CD14-positive monocyte (primary cell): ENCODE measurements around the gene GTF3C1. TPM values are rescaled to one million over a fixed set of nuclear protein-coding genes. Genes with fewer than 3 reads are reported as not detected.

Source experiments
- DNase-seq, 3 donors: peaks; one replicate each; pipeline ENCODE4 v3.0.0-alpha.2; 2011 to 2022
- H2AFZ ChIP-seq: 2 replicates; pipeline ENCODE4 v1.6.0; 2012; ENCODE audit warnings: mild to moderate bottlenecking, low read depth, low read length, inconsistent platforms; ENCODE audit not compliant: insufficient read depth, poor library complexity, severe bottlenecking
- H3K27ac ChIP-seq, 2 donors: 1 replicate in 1 of 2; 2 replicates in 1 of 2; pipeline ENCODE4 v1.5.1; 2012 to 2013; ENCODE audit warnings: low read length in 2 of 2, control low read depth in 1 of 2, inconsistent platforms in 1 of 2, low read depth in 1 of 2, mild to moderate bottlenecking in 1 of 2
- H3K27me3 ChIP-seq, 2 donors: one replicate each; pipeline versions ENCODE4 v1.6.0 to v1.6.1; 2011 to 2013; ENCODE audit warnings: low read length in 2 of 2; ENCODE audit not compliant: control insufficient read depth in 2 of 2, insufficient read depth in 2 of 2
- H3K36me3 ChIP-seq, 2 donors: replicated peaks in 1 of 2; 1 replicate in 1 of 2; 2 replicates in 1 of 2; pipeline versions ENCODE4 v1.5.1 to v1.6.1; 2012 to 2013; ENCODE audit warnings: low read length in 2 of 2, control low read depth in 1 of 2, inconsistent platforms in 1 of 2, mild to moderate bottlenecking in 1 of 2; ENCODE audit not compliant: insufficient read depth in 2 of 2, control insufficient read depth in 1 of 2
- H3K4me1 ChIP-seq, 2 donors: 1 replicate in 1 of 2; 2 replicates in 1 of 2; pipeline versions ENCODE4 v1.5.1 to v1.6.1; 2012 to 2013; ENCODE audit warnings: low read length in 2 of 2, control low read depth in 1 of 2, inconsistent platforms in 1 of 2, mild to moderate bottlenecking in 1 of 2, moderate library complexity in 1 of 2; ENCODE audit not compliant: insufficient read depth in 2 of 2, control insufficient read depth in 1 of 2
- H3K4me2 ChIP-seq: replicated peaks from 2 replicates; pipeline ENCODE3; 2012; ENCODE audit warnings: low read length, moderate library complexity, mild to moderate bottlenecking; ENCODE audit not compliant: poor library complexity, severe bottlenecking; ENCODE audit errors: extremely low read depth
- H3K4me3 ChIP-seq, 3 experiments: fragments of 200-600 bp in 1 of 3; sonication (generic) in 1 of 3; replicated peaks in 1 of 3; 1 replicate in 2 of 3; 2 replicates in 1 of 3; pipeline ENCODE4 v1.5.1; 2011 to 2013; ENCODE audit warnings: low read length in 3 of 3, mild to moderate bottlenecking in 3 of 3, control low read depth in 2 of 3, low read depth in 2 of 3, inconsistent platforms in 1 of 3, moderate library complexity in 1 of 3
- H3K79me2 ChIP-seq: 2 replicates; pipeline ENCODE4 v1.6.0; 2012; ENCODE audit warnings: mild to moderate bottlenecking, control low read depth, inconsistent platforms, low read length, moderate library complexity; ENCODE audit not compliant: insufficient read depth
- H3K9ac ChIP-seq: 2 replicates; pipeline ENCODE4 v1.6.0; 2017; ENCODE audit warnings: low read length, mild to moderate bottlenecking; ENCODE audit not compliant: insufficient read depth, poor library complexity, severe bottlenecking
- H3K9me3 ChIP-seq, 2 donors: replicated peaks in 1 of 2; 1 replicate in 1 of 2; 2 replicates in 1 of 2; pipeline versions ENCODE4 v1.5.1 to v1.6.1; 2012 to 2013; ENCODE audit warnings: low read length in 2 of 2, control low read depth in 1 of 2; ENCODE audit not compliant: control insufficient read depth in 1 of 2, insufficient read depth in 1 of 2
- H4K20me1 ChIP-seq: 2 replicates; pipeline ENCODE4 v1.6.0; 2012; ENCODE audit warnings: mild to moderate bottlenecking, low read length, control low read depth, moderate library complexity; ENCODE audit not compliant: insufficient read depth
- H3K27ac Mint-ChIP-seq, 7 donors: one replicate each; pipeline ENCODE4 v1.8.0; 2020; ENCODE audit warnings: mild to moderate bottlenecking in 7 of 7, mixed read lengths in 7 of 7, moderate library complexity in 6 of 7, inconsistent platforms in 2 of 7
- H3K27me3 Mint-ChIP-seq, 3 donors: one replicate each; pipeline ENCODE4 v1.8.0; 2021 to 2022; ENCODE audit warnings: low read depth in 3 of 3, mild to moderate bottlenecking in 3 of 3, mixed read lengths in 3 of 3, moderate library complexity in 3 of 3, inconsistent platforms in 1 of 3
- H3K36me3 Mint-ChIP-seq, 2 donors: one replicate each; pipeline ENCODE4 v1.8.0; 2020; ENCODE audit warnings: mixed read lengths in 2 of 2, inconsistent platforms in 1 of 2, mild to moderate bottlenecking in 1 of 2
- H3K4me1 Mint-ChIP-seq: one replicate; pipeline ENCODE4 v1.8.0; 2020; ENCODE audit warnings: mild to moderate bottlenecking, mixed read lengths
- H3K4me3 Mint-ChIP-seq, 2 donors: one replicate each; pipeline ENCODE4 v1.8.0; 2020; ENCODE audit warnings: mild to moderate bottlenecking in 2 of 2, mixed read lengths in 2 of 2, moderate library complexity in 1 of 2
- H3K9me3 Mint-ChIP-seq, 7 donors: one replicate each; pipeline ENCODE4 v1.8.0; 2020 to 2022; ENCODE audit warnings: mixed read lengths in 7 of 7, mild to moderate bottlenecking in 6 of 7, moderate library complexity in 6 of 7, inconsistent platforms in 2 of 7
- WGBS: methylation state at CpG from one replicate; pipeline ENCODE4 v1.1.5; 2013; ENCODE audit warnings: missing lambda C conversion rate; ENCODE audit not compliant: insufficient coverage; 5-methylcytosine and 5-hydroxymethylcytosine counted together
- intact Hi-C, 2 donors: fragments of 100-400 bp; cut with micrococcal nuclease; formaldehyde crosslinking; loops; one replicate each; pipeline versions ENCODE4 v1.15.0 to v1.15.1; 2023
- polyA plus RNA-seq, 3 donors: library from polyadenylated mRNA; depleted of rRNA in 1 of 3; unstranded in 2 of 3; stranded (reverse) in 1 of 3; fragments of 300-500 nt in 2 of 3; fragments of >200 nt in 1 of 3; fragmentation: Illumina TruSeq in 2 of 3; gene quantifications; 1 replicate in 2 of 3; 2 replicates in 1 of 3; pipeline ENCODE4 v1.2.3, GENCODE V29; 2012 to 2021
- TF ChIP-seq, protein P1 (sequence below): fragments of 200-600 bp; IDR thresholded peaks from one replicate; pipeline ENCODE4 v1.8.0; 2022; ENCODE audit warnings: antibody characterized with exemption, mild to moderate bottlenecking

The GTF3C1 gene
- polyA plus RNA-seq, 3 donors: 7.0 to 22.0 (median 12.8) TPM

DNA sequence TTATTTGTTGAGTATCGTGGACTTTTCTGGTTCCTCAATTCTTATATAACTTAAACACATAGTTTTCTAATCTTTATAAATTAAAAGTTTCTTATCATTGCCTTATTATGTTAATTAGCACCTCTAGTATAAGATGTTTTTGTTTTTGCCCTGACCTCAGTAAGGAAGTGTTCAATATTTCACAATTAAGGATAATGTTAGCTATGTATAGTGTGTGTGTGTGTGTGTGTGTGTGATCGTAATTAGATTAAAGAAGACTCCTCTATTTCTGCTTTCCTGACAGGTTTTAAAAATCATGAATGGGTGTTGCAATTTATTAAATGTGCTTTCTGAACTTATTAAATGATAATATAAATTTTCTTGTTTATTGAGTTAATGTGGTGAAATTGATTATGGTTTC lies 135.8 kb downstream of the GTF3C1 start:
- Histone ChIP-seq H3K4me1 (peaks cover 21 to 52% of the 10 kb centered on the region in 2 donors), H3K9me3 (peaks cover 0 to 2% of the 10 kb centered on the region in 2 donors), H3K36me3 (no peaks in the 10 kb centered on the region), H3K27ac (no peak overlapping the region), H3K4me2 (no peak overlapping the region), H3K4me3 (no peak overlapping the region), H3K27me3 (no peaks in the 10 kb centered on the region), H2AFZ (no peak overlapping the region), H4K20me1 (no peaks in the 10 kb centered on the region), H3K79me2 (no peaks in the 10 kb centered on the region), H3K9ac (no peak overlapping the region)
- no CpG with 5 or more reads among the region's 2 CpGs for WGBS
- no peak overlapping the region for H3K4me3 Mint-ChIP-seq
- TF ChIP-seq, protein P1, sequence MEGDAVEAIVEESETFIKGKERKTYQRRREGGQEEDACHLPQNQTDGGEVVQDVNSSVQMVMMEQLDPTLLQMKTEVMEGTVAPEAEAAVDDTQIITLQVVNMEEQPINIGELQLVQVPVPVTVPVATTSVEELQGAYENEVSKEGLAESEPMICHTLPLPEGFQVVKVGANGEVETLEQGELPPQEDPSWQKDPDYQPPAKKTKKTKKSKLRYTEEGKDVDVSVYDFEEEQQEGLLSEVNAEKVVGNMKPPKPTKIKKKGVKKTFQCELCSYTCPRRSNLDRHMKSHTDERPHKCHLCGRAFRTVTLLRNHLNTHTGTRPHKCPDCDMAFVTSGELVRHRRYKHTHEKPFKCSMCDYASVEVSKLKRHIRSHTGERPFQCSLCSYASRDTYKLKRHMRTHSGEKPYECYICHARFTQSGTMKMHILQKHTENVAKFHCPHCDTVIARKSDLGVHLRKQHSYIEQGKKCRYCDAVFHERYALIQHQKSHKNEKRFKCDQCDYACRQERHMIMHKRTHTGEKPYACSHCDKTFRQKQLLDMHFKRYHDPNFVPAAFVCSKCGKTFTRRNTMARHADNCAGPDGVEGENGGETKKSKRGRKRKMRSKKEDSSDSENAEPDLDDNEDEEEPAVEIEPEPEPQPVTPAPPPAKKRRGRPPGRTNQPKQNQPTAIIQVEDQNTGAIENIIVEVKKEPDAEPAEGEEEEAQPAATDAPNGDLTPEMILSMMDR: no peak
- H3K27ac Mint-ChIP-seq: peak overlapping the region in 2 of 7 donors; percentile 22 to 31
- peaks cover under 1 to 6% (median 2%) of the 10 kb centered on the region in 7 donors for H3K9me3 Mint-ChIP-seq
- H3K4me1 Mint-ChIP-seq: peaks cover 35% of the 10 kb centered on the region
- peaks cover 0 to 2% (median 0%) of the 10 kb centered on the region in 3 donors for H3K27me3 Mint-ChIP-seq
- no peak for DNase-seq
- H3K36me3 Mint-ChIP-seq: peaks cover 0 to 6% of the 10 kb centered on the region in 2 donors
- intact Hi-C loops: loop anchor here in 1 of 2 donors (2.0 kb wide), 1 partner anchor 13 kb away; no protein-coding TSS in a partner anchor

DNA sequence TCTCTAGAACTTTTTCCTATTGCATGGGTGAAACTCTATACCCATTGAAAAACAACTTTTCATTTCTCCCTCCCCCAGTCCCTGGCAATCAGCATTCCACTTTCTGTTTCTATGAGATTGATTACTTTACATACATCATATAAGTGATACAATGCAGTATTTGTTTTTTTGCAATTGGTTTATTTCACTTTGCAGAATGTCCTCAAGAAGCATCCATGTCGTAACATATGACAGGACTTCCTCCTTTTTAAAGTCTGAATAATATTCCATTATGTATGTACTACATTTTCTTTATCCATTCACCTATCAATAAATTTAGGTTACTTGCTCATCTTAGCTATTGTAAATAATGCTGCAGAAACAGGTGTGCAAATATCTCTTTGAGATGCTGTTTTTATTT lies 139.0 kb downstream of the GTF3C1 start:
- intact Hi-C loops: no loop called here
- TF ChIP-seq, protein P1: no peak
- Histone ChIP-seq H4K20me1 (no peaks in the 10 kb centered on the region), H3K27ac (peak overlapping the region in 1 of 2 donors; percentile 22), H3K79me2 (no peaks in the 10 kb centered on the region), H3K4me2 (peak overlapping the region; percentile 25), H2AFZ (no peak overlapping the region), H3K4me1 (peaks cover 30 to 63% of the 10 kb centered on the region in 2 donors), H3K36me3 (no peaks in the 10 kb centered on the region), H3K9ac (no peak overlapping the region), H3K27me3 (no peaks in the 10 kb centered on the region), H3K4me3 (no peak overlapping the region), H3K9me3 (no peaks in the 10 kb centered on the region)
- H3K4me3 Mint-ChIP-seq: no peak overlapping the region
- WGBS: no CpG with 5 or more reads among the region's 1 CpG
- peaks cover 55% of the 10 kb centered on the region for H3K4me1 Mint-ChIP-seq
- H3K27ac Mint-ChIP-seq: peak overlapping the region in 1 of 7 donors; percentile 22
- peaks cover 0 to 8% (median 0%) of the 10 kb centered on the region in 7 donors for H3K9me3 Mint-ChIP-seq
- peaks cover 0 to 5% (median 2%) of the 10 kb centered on the region in 3 donors for H3K27me3 Mint-ChIP-seq
- peak in 2 of 3 donors; percentile 50 to 55 for DNase-seq
- peaks cover 1 to 2% of the 10 kb centered on the region in 2 donors for H3K36me3 Mint-ChIP-seq

Other genes starting within 250 kb of the GTF3C1 start
- 10 to 100 TPM; 25.1 to 80.4 (median 35.6) TPM for gene IL4R, start 235.9 kb downstream of the GTF3C1 start, polyA plus RNA-seq
- gene IL21R, start 147.7 kb downstream of the GTF3C1 start, polyA plus RNA-seq: 1 to 10 TPM; 1.0 to 1.7 (median 1.4) TPM
- 10 to 100 TPM in 1 of 3 donors, 1 to 10 TPM in 2; 2.4 to 28.0 (median 5.0) TPM for gene KATNIP, start 231 bp upstream of the GTF3C1 start, polyA plus RNA-seq